ENCODE data around the gene EGFR.

- TF ChIP-seq CTCF (IDR thresholded peaks at IDR 0.05) (no peak), POLR2A (IDR thresholded peaks at IDR 0.05; ENCODE audit: low read depth) (no peak)
Measured at GRCh38 chr7:55065079-55065478, 46.3 kb downstream of the EGFR start.

Measured in esophagus muscularis mucosa (tissue), 3 donors.